ELF-1 (cell line): Measurements from ENCODE around the gene YIPF5.

Experiments used
- DNase-seq: peaks from one replicate; pipeline ENCODE4 v3.0.0-alpha.2; 2016; ENCODE audit warnings: low read depth, low spot score

YIPF5 gene

DNA sequence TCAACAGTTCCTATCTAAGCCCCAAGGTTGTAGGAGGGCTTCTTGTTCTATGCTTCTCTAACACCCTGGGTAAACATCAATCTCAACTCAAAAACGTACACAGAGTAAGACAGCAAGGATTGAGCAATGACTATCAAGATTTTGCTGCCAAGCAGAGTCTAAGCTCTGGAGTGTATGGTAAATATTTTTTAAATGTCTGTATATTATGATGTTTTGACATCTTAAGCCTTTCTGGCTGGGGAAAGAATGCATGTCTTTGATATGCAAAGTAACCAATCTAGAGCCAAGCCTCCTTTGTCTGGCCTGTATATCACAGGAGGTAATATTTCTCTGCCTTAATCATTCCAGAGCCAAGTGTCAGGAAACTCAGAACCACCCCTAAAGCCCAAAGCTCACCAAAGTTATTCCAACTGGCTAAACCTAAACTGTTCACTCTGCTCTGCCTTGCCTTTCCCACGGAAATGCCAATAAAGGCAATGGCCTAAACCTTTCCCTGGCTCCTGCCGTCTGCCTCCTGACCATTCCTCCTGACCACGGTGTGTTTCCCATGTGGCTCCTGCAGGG is 45.2 kb downstream of the YIPF5 start:
- DNase-seq = peak; percentile 27

DNA sequence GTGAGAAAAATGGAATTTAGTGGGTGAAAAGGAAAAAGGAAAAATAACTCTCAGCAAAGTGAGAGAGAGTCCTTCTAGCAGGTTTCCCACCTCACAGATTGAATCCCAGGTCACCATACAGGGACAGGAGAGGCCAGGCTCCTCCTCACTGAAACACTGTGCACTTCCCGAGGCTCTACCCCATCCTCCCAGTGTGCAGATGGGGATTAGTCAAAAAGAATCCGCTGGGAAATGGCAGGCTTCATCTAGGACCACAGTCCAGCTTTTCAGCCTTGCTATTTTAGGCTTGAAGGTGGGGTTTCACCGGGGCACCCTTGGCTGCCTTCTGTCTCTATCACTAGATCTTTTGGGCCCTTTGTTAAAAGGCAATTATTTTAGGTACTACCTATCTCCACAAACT is 47.8 kb downstream of the YIPF5 start:
- no peak for DNase-seq

- DNase-seq = no peak
Measured at GRCh38 chr5:144122081-144122480, 48.4 kb downstream of the YIPF5 start.

DNA sequence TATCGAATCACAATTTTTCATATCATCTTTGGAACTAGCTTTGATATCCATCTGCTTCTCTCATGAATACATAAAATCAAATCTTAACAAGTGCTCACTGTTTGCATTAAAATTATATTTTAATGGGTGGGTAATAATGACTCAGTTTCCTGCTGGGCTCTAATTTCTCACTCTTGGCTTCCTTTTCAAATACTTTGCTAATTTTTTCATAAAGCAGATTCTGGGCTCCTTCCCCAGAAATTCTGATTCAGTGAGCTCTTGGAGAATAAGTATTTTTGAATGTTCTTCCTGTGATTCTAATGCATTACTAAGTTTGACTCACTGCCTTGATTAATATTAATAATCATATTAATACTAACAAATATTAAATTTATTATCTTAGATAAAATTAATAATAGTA is 48.9 kb downstream of the YIPF5 start:
- DNase-seq = no peak

- no peak for DNase-seq
Measured at GRCh38 chr5:144120661-144121180, 49.7 kb downstream of the YIPF5 start.

DNA sequence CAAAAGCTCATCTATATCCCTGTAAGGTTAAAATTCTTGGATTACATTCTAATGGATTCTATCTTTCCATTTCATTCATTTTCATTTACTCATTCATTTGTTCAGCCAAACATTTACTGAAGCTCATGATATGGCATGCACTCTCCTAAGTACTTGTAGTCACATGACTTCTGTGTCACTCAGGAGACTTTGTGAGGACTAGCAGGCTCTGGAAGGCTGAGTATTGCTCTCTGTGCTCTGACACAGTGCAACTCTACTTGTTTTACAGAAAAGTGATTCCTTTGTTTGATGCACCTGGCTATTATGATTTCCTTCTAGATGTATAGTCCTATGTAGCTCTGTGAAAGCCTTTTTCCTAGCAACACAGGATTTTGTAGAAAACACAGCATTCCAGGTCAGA is 53.0 kb downstream of the YIPF5 start:
- DNase-seq = no peak

DNA sequence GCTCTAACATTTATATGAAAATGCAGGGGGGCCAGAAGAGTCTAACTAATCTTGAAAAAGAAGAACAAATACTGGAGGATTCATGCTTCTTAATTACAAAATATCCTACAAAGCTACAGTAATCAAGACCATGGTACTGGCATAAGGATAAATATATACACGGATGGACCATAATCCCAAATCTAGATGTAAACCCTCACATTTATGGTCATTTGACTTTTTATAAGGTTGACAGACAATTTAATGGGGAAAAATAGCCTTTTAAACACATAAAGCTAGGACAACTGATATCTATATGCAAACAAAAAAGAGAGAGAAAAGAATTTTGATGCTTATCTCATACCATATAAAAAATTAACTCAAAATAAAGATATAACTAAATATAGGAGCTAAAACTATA is 55.9 kb downstream of the YIPF5 start:
- DNase-seq = no peak
